ENCODE results near the gene PRKAA2.

PRKAA2 gene

DNA sequence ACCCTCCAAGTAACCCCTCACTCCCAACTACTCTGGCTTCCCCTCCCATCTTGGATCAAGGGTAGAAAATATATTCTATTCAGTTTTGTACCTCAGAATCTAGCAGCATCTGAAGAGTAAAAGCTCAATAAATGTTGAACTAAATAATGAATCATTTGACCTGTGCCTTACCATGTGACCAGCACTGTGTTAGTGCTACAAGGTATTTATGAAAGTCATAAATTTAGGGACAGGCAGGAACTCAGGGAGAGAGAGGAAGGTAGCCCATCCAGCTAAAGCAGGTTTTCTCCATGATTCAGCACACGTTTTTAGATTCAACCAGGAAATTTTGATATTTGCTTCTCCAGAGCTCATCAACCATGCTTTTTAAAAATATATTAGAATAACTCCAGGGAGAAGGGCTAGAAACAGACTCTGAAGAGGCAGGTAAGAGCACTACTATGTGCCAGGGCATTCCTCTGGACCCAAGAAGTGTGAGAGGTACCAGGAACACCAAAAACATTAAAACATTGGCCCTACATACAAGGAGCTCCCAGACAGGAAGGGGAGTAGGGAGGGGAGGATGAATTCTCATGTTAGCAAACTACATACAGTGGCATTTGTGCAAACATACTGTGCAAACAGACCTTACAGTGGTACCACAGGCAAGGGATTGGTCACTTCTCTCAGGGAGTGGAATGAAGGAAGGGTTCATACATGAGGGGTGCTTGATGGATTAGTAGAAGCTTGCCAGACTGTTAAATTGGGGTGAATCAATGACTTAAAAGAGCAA is 109.8 kb downstream of the PRKAA2 start:
- TF ChIP-seq, protein P1, sequence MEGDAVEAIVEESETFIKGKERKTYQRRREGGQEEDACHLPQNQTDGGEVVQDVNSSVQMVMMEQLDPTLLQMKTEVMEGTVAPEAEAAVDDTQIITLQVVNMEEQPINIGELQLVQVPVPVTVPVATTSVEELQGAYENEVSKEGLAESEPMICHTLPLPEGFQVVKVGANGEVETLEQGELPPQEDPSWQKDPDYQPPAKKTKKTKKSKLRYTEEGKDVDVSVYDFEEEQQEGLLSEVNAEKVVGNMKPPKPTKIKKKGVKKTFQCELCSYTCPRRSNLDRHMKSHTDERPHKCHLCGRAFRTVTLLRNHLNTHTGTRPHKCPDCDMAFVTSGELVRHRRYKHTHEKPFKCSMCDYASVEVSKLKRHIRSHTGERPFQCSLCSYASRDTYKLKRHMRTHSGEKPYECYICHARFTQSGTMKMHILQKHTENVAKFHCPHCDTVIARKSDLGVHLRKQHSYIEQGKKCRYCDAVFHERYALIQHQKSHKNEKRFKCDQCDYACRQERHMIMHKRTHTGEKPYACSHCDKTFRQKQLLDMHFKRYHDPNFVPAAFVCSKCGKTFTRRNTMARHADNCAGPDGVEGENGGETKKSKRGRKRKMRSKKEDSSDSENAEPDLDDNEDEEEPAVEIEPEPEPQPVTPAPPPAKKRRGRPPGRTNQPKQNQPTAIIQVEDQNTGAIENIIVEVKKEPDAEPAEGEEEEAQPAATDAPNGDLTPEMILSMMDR (IDR thresholded peaks at IDR 0.05; ENCODE audit: low read depth, low read length, missing control alignments) = no peak
- H3K4me3 ChIP-seq (ENCODE audit: low read depth, low read length) = no peak overlapping the region
- no peak for DNase-seq (ENCODE audit: low read depth)

- DNase-seq (ENCODE audit: low read depth) = no peak
Measured at GRCh38 chr1:56755911-56756310, 110.8 kb downstream of the PRKAA2 start.

GRCh38 chr1:56758135-56758534 is 113.0 kb downstream of the PRKAA2 start:
- DNase-seq (ENCODE audit: low read depth) = no peak
- TF ChIP-seq, protein P1 (IDR thresholded peaks at IDR 0.05; ENCODE audit: low read depth, low read length, missing control alignments) = no peak
- H3K4me3 ChIP-seq (ENCODE audit: low read depth, low read length) = no peak overlapping the region

More at GRCh38 chr1:56755911-56756310, 110.8 kb downstream of the PRKAA2 start:
- TF ChIP-seq, protein P1 (IDR thresholded peaks at IDR 0.05; ENCODE audit: low read depth, low read length, missing control alignments) = no peak
- H3K4me3 ChIP-seq (ENCODE audit: low read depth, low read length) = no peak overlapping the region

DNA sequence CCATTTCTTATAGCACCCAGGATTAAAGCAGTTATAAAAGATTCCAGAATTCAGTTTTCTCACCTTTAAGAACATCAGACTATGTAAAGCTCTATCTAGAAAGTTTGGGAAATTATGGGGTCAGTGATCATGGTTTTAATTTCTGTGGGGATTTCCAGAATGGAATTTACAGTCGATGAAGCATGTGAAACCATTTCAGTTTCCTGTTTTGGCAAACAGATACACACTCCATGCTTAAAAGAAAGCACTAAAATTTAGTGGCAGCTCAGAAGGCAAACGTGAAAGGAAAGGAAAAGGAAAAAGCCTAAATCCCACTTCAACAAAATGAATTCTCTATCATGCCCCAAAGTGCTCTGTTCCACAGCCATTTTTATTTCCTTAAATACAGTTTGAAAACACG is 113.7 kb downstream of the PRKAA2 start:
- no peak for DNase-seq (ENCODE audit: low read depth)
- no peak overlapping the region for H3K4me3 ChIP-seq (ENCODE audit: low read depth, low read length)
- TF ChIP-seq, protein P1 (IDR thresholded peaks at IDR 0.05; ENCODE audit: low read depth, low read length, missing control alignments) = no peak

All from GM12864 (cell line).